PFSK-1 (cell line): ENCODE data around the gene SH2D4B.

Experiments used
- FOXP2 ChIP-seq: optimal IDR thresholded peaks from 2 replicates; pipeline ENCODE3; 2011; ENCODE audit warnings: borderline replicate concordance, control low read depth, inconsistent platforms; ENCODE audit not compliant: insufficient read depth; ENCODE audit errors: extremely low read length, extremely low read depth
- POLR2AphosphoS5 ChIP-seq: IDR thresholded peaks from 2 replicates; pipeline ENCODE4 v1.6.1; 2012; ENCODE audit warnings: low read depth, mild to moderate bottlenecking, control low read depth, low read length, moderate library complexity
- SIN3A ChIP-seq: IDR thresholded peaks from 2 replicates; pipeline ENCODE4 v1.6.1; 2012; ENCODE audit warnings: mild to moderate bottlenecking, low read length, moderate library complexity, borderline replicate concordance; ENCODE audit not compliant: insufficient read depth
- TAF1 ChIP-seq: IDR thresholded peaks from 2 replicates; pipeline ENCODE4 v1.6.1; 2012; ENCODE audit warnings: low read length, control low read depth, borderline replicate concordance; ENCODE audit not compliant: insufficient read depth
- TF ChIP-seq, protein P1 (sequence below), 2 experiments: IDR thresholded peaks; 2 replicates each; pipeline versions ENCODE4 v1.6.1 to v1.8.0; 2011 to 2012; ENCODE audit warnings: low read depth in 2 of 2, low read length in 2 of 2, control low read depth in 1 of 2, inconsistent platforms in 1 of 2, mild to moderate bottlenecking in 1 of 2, moderate library complexity in 1 of 2; ENCODE audit not compliant: insufficient read depth in 1 of 2

The SH2D4B gene

DNA sequence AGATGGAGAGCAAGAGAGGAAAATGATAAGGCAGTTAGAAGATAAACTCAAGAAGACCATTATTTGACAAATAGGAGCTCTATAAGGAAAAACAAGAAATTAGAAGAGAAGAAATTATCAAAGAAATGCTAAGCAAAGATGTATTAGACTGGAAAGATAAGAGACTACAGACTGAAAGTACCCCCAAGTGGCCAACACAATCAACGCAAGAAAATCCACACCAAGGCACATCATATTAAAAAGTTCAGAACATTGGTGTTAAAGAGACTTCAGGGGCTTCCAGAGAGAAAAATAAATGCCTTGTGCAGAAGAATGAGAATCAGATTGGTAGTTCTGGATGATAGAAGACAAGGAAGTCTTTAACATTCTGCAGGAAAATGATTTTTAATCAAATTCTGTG is 46.0 kb downstream of the SH2D4B start:
- TF ChIP-seq SIN3A: no peak
- TF ChIP-seq TAF1: no peak
- TF ChIP-seq POLR2AphosphoS5: no peak
- TF ChIP-seq FOXP2: no peak
- TF ChIP-seq, protein P1, sequence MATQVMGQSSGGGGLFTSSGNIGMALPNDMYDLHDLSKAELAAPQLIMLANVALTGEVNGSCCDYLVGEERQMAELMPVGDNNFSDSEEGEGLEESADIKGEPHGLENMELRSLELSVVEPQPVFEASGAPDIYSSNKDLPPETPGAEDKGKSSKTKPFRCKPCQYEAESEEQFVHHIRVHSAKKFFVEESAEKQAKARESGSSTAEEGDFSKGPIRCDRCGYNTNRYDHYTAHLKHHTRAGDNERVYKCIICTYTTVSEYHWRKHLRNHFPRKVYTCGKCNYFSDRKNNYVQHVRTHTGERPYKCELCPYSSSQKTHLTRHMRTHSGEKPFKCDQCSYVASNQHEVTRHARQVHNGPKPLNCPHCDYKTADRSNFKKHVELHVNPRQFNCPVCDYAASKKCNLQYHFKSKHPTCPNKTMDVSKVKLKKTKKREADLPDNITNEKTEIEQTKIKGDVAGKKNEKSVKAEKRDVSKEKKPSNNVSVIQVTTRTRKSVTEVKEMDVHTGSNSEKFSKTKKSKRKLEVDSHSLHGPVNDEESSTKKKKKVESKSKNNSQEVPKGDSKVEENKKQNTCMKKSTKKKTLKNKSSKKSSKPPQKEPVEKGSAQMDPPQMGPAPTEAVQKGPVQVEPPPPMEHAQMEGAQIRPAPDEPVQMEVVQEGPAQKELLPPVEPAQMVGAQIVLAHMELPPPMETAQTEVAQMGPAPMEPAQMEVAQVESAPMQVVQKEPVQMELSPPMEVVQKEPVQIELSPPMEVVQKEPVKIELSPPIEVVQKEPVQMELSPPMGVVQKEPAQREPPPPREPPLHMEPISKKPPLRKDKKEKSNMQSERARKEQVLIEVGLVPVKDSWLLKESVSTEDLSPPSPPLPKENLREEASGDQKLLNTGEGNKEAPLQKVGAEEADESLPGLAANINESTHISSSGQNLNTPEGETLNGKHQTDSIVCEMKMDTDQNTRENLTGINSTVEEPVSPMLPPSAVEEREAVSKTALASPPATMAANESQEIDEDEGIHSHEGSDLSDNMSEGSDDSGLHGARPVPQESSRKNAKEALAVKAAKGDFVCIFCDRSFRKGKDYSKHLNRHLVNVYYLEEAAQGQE (IDR thresholded peaks at IDR 0.05; ENCODE audit: insufficient read depth in 1 of 2, low read depth in 2 of 2, low read length in 2 of 2): no peak

DNA sequence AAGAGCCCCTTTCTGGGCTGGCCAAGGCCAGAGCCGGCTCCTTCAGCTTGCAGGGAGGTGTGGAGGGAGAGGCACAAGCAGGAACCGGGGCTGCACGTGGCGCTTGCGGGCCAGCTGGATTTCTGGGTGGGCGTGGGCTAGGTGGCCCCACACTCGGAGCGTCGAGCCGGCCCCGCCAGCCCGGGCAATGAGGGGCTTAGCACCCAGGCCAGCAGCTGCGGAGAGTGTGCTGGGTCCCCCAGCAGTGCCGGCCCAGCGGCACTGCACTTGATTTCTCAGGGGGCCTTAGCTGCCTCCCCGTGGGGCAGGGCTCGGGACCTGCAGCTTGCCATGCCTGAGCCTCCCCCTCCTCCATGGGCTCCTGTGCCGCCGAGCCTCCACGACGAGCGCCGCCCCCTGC is 48.1 kb downstream of the SH2D4B start:
- TF ChIP-seq SIN3A (no peak), FOXP2 (no peak), POLR2AphosphoS5 (no peak), TAF1 (no peak)
- TF ChIP-seq, protein P1 (IDR thresholded peaks at IDR 0.05; ENCODE audit: insufficient read depth in 1 of 2, low read depth in 2 of 2, low read length in 2 of 2): no peak

DNA sequence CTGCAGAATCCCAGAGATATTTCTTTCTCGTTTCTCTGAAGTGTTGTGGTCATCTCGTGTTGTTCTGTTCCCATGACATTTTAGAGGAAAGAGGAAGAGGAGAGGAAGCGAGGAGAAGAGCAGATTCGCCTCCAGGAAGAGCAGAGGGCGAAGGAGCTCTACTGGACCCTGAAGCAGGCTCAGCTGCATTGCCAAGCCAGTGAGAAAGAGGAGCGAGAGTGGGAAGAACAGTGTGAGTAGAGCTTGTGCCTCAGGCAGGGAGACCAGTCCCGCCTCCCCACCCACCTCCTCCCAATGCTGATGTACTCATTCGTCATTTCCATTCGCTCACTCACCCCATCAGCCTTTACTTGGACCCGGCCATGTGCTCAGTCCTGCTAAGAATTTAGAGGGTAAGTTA is 50.8 kb downstream of the SH2D4B start:
- TF ChIP-seq TAF1 (no peak), SIN3A (no peak), FOXP2 (no peak), POLR2AphosphoS5 (no peak)
- TF ChIP-seq, protein P1 (IDR thresholded peaks at IDR 0.05; ENCODE audit: insufficient read depth in 1 of 2, low read depth in 2 of 2, low read length in 2 of 2): no peak

DNA sequence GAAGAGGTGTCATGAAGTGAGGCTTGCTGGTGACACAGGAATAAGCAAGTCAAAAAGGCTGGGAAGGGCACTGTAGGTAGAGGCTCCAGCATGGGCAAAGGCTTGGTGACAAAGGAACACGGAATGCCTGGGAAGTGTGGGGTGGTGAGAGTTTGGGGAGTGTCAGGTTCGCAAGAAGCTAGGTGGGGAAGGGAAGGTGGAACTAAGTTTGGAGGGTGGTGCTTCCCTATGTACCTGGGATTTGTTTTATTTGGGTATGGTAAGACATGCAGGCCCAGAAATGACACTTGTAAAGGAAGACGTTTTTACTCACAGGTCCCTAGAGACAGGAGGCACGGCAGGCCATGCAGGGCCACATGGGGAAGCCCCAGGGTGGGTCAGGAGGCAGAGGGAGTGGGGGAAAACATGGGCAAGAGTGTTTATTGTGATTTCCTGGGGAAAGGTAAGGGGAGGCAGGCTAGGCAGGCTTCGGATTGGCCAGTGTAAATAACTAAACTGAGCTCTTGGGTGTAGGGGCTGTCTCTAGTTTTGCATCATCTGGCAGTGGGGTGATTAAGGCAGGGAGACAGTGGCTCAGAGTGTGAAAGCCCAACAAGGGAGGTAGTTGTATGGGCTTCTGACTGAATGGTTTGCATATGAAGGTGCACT is 52.1 kb downstream of the SH2D4B start:
- TF ChIP-seq POLR2AphosphoS5 (no peak), FOXP2 (no peak), TAF1 (no peak), SIN3A (no peak)
- TF ChIP-seq, protein P1 (IDR thresholded peaks at IDR 0.05; ENCODE audit: insufficient read depth in 1 of 2, low read depth in 2 of 2, low read length in 2 of 2): no peak

DNA sequence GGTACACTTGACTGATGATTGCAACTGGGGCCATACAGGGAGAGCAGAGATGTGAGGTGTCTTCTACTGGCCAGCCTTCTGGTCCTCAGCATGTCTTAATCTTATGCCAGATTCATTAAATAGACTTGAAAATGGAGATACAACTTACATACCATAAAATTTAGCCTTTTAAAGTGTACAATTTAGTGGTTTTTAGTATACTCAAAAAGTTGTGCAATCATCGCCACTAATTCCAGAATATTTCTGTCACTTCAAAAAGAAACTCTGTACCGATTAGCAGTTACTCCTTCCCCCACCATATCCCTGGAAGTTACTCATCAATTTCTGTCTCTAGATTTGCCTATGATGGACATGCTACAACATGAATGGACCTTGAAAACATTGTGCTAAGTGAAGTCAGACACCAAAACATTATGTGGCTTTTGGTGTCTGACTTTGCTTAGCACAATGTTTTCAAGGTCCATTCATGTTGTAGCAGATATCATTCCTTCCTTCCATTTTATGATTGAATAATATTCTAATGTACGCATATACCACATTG is 53.0 kb downstream of the SH2D4B start:
- no peak for TF ChIP-seq SIN3A
- TF ChIP-seq POLR2AphosphoS5: no peak
